OCI-LY3 (cell line): Measurements from ENCODE around the gene HECW1.

ENCODE experiments used
- EZH2phosphoT487 ChIP-seq: fragments of 200-600 bp; shearing (Covaris generic); IDR thresholded peaks from 2 replicates; pipeline ENCODE4 v1.6.1; 2018; ENCODE audit warnings: antibody characterized with exemption, mixed run types, low read depth
- TF ChIP-seq, protein P1 (sequence below): fragments of 200-600, 300-600 bp; sonication (generic); IDR thresholded peaks from 2 replicates; pipeline ENCODE4 v1.5.1; 2014; ENCODE audit warnings: antibody characterized with exemption, low read length, low read depth

DNA sequence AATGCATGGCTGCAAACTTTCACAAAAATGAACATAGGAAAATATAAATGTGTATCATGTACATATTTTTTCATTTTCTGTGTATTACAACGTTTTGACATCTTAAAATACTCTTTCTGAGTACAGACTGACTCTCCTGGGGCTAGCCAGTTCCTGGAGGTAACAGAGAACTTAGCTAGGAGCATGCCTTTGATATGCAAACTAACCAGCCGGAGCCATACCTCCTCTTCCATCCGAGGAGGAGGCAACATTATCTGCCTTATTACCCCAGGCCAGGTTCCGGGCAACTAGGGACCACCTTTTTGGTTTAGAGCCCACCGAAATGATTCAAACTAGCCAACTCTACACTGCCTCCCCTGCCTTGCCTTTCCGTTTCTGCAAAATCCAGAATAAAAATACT lies 33.7 kb upstream of the HECW1 start:
- no peak for TF ChIP-seq EZH2phosphoT487
- TF ChIP-seq, protein P1, sequence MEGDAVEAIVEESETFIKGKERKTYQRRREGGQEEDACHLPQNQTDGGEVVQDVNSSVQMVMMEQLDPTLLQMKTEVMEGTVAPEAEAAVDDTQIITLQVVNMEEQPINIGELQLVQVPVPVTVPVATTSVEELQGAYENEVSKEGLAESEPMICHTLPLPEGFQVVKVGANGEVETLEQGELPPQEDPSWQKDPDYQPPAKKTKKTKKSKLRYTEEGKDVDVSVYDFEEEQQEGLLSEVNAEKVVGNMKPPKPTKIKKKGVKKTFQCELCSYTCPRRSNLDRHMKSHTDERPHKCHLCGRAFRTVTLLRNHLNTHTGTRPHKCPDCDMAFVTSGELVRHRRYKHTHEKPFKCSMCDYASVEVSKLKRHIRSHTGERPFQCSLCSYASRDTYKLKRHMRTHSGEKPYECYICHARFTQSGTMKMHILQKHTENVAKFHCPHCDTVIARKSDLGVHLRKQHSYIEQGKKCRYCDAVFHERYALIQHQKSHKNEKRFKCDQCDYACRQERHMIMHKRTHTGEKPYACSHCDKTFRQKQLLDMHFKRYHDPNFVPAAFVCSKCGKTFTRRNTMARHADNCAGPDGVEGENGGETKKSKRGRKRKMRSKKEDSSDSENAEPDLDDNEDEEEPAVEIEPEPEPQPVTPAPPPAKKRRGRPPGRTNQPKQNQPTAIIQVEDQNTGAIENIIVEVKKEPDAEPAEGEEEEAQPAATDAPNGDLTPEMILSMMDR: no peak
